ENCODE measurements around the gene UBXN6.

GRCh38 chr19:4493104-4493928 is 35.7 kb upstream of the UBXN6 start:
- TF ChIP-seq, protein P1, sequence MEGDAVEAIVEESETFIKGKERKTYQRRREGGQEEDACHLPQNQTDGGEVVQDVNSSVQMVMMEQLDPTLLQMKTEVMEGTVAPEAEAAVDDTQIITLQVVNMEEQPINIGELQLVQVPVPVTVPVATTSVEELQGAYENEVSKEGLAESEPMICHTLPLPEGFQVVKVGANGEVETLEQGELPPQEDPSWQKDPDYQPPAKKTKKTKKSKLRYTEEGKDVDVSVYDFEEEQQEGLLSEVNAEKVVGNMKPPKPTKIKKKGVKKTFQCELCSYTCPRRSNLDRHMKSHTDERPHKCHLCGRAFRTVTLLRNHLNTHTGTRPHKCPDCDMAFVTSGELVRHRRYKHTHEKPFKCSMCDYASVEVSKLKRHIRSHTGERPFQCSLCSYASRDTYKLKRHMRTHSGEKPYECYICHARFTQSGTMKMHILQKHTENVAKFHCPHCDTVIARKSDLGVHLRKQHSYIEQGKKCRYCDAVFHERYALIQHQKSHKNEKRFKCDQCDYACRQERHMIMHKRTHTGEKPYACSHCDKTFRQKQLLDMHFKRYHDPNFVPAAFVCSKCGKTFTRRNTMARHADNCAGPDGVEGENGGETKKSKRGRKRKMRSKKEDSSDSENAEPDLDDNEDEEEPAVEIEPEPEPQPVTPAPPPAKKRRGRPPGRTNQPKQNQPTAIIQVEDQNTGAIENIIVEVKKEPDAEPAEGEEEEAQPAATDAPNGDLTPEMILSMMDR (IDR thresholded peaks at IDR 0.05; ENCODE audit: insufficient read depth, low read length, poor library complexity, severe bottlenecking) = no peak
- no peak for TF ChIP-seq EZH2phosphoT487 (conservative IDR thresholded peaks at IDR 0.05; ENCODE audit: low read length)
